ENCODE results near the gene LCN6.
"Not testable (repeated sequence)": the region's sequence is repeated elsewhere in the genome, so short reads cannot be mapped to it uniquely, and the experiment has no call there.

LCN6 gene

GRCh38 chr9:136782452-136782851 lies 34.1 kb upstream of the LCN6 start:
- no peak for DNase-seq

GRCh38 chr9:136779808-136780207 lies 31.5 kb upstream of the LCN6 start:
- DNase-seq, result no peak

- DNase-seq, result no peak
These were observed 29.0 kb upstream of the LCN6 start for GRCh38 chr9:136777359-136777758.

GRCh38 chr9:136776947-136777346 lies 28.6 kb upstream of the LCN6 start:
- no peak for DNase-seq

GRCh38 chr9:136775191-136775590 lies 26.9 kb upstream of the LCN6 start:
- DNase-seq, result no peak

GRCh38 chr9:136774416-136775045 lies 26.2 kb upstream of the LCN6 start:
- DNase-seq, result no peak

GRCh38 chr9:136773386-136774044 lies 25.2 kb upstream of the LCN6 start:
- DNase-seq, result no peak

- DNase-seq, result no peak
These were observed 23.6 kb upstream of the LCN6 start for GRCh38 chr9:136771907-136772415.

GRCh38 chr9:136769710-136770191 lies 21.4 kb upstream of the LCN6 start:
- DNase-seq, result peak; percentile 11

GRCh38 chr9:136766410-136767120 lies 18.2 kb upstream of the LCN6 start:
- peak; percentile 47 for DNase-seq

GRCh38 chr9:136765745-136766409 lies 17.6 kb upstream of the LCN6 start:
- not testable (repeated sequence) for DNase-seq

- DNase-seq, result no peak
These were observed 16.7 kb upstream of the LCN6 start for GRCh38 chr9:136765041-136765440.

- DNase-seq, result peak; percentile 88
These were observed 16.1 kb upstream of the LCN6 start, which contains the start of gene LCN15 for GRCh38 chr9:136764301-136764891. Gene LCN15, minus strand, starts transcription at chr9:136764518. Its CDS starts 30 bp downstream, at chr9:136764488.

- no peak for DNase-seq
These were observed 15.3 kb upstream of the LCN6 start for GRCh38 chr9:136763649-136764035.

GRCh38 chr9:136762915-136763648 lies 14.8 kb upstream of the LCN6 start:
- no peak for DNase-seq

- DNase-seq, result no peak
These were observed 13.9 kb upstream of the LCN6 start for GRCh38 chr9:136762221-136762691.

- no peak for DNase-seq
These were observed 13.2 kb upstream of the LCN6 start for GRCh38 chr9:136761545-136761981.

- DNase-seq, result peak; percentile 11
These were observed 12.7 kb upstream of the LCN6 start for GRCh38 chr9:136760834-136761544.

- no peak for DNase-seq
These were observed 12.1 kb upstream of the LCN6 start for GRCh38 chr9:136760424-136760823.

GRCh38 chr9:136759436-136760325 lies 11.4 kb upstream of the LCN6 start:
- DNase-seq, result no peak

Data from NCI-H345 (cell line).